Fibroblast of villous mesenchyme (primary cell): Measurements from ENCODE around the gene PLB1. TPM values are rescaled to one million over a fixed set of nuclear protein-coding genes. Genes with fewer than 3 reads are reported as not detected.

ENCODE experiments used
- DNase-seq: peaks from one replicate; pipeline ENCODE4 v3.0.0-alpha.2; 2010; ENCODE audit warnings: low read depth
- H3K4me3 ChIP-seq: 2 replicates; pipeline ENCODE4 v1.5.1; 2011; ENCODE audit warnings: low read depth, mild to moderate bottlenecking, low read length
- CTCF ChIP-seq: IDR thresholded peaks from 2 replicates; pipeline ENCODE4 v1.5.1; 2012; ENCODE audit warnings: low read depth, mild to moderate bottlenecking, low read length; ENCODE audit not compliant: insufficient read depth
- total RNA-seq: library from RNA; depleted of rRNA; stranded (reverse); fragments of >200 nt; gene quantifications from 2 replicates; pipeline ENCODE4 v1.2.3, GENCODE V29; 2012

The PLB1 gene
- total RNA-seq, 1 donor = 3.0 TPM

GRCh38 chr2:28577791-28578680, 82.2 kb downstream of the PLB1 start:
- no peak for TF ChIP-seq CTCF
- no peak overlapping the region for H3K4me3 ChIP-seq
- no peak for DNase-seq

- no peak for DNase-seq
- TF ChIP-seq CTCF = no peak
- no peak overlapping the region for H3K4me3 ChIP-seq
Measured at GRCh38 chr2:28578774-28579173, 82.9 kb downstream of the PLB1 start.

GRCh38 chr2:28579606-28580005, 83.7 kb downstream of the PLB1 start:
- H3K4me3 ChIP-seq = no peak overlapping the region
- DNase-seq = no peak
- no peak for TF ChIP-seq CTCF

- no peak for DNase-seq
- H3K4me3 ChIP-seq = no peak overlapping the region
- TF ChIP-seq CTCF = no peak
Measured at GRCh38 chr2:28580078-28580477, 84.2 kb downstream of the PLB1 start.

- H3K4me3 ChIP-seq = no peak overlapping the region
- no peak for DNase-seq
- no peak for TF ChIP-seq CTCF
Measured at GRCh38 chr2:28581312-28581711, 85.5 kb downstream of the PLB1 start.

- no peak overlapping the region for H3K4me3 ChIP-seq
- no peak for DNase-seq
- no peak for TF ChIP-seq CTCF
Measured at GRCh38 chr2:28582152-28582551, 86.3 kb downstream of the PLB1 start.

- no peak for DNase-seq
- TF ChIP-seq CTCF = no peak
- no peak overlapping the region for H3K4me3 ChIP-seq
Measured at GRCh38 chr2:28582595-28582994, 86.7 kb downstream of the PLB1 start.
